Neuronal stem cell (in vitro differentiated cells): Measurements from ENCODE around the gene GRK1.
A peak's percentile ranks its signal among the peaks of the same experiment; 100 is the strongest.

Source experiments
- DNase-seq: peaks from one replicate; pipeline ENCODE4 v3.0.0-alpha.2; 2013; ENCODE audit warnings: low spot score
- H2AFZ ChIP-seq: one replicate; pipeline ENCODE4 v1.6.1; 2013; ENCODE audit warnings: mild to moderate bottlenecking, low read length, inconsistent platforms
- H2AK5ac ChIP-seq: 2 replicates; pipeline ENCODE4 v1.6.1; 2013; ENCODE audit warnings: low read depth, mild to moderate bottlenecking, inconsistent platforms, low read length, moderate library complexity, mixed read lengths
- H2BK120ac ChIP-seq: 2 replicates; pipeline ENCODE4 v1.6.1; 2013; ENCODE audit warnings: low read depth, mild to moderate bottlenecking, inconsistent platforms, low read length, moderate library complexity, mixed read lengths
- H2BK12ac ChIP-seq: one replicate; pipeline ENCODE4 v1.6.1; 2013; ENCODE audit warnings: low read length, inconsistent platforms
- H2BK15ac ChIP-seq: 2 replicates; pipeline ENCODE4 v1.6.1; 2013; ENCODE audit warnings: mild to moderate bottlenecking, low read length, inconsistent platforms, mixed read lengths
- H2BK5ac ChIP-seq: one replicate; pipeline ENCODE4 v1.6.1; 2013; ENCODE audit warnings: inconsistent platforms, mild to moderate bottlenecking, low read length, moderate library complexity
- H3K14ac ChIP-seq: one replicate; pipeline ENCODE4 v1.6.1; 2013; ENCODE audit warnings: low read length, inconsistent platforms
- H3K18ac ChIP-seq: 2 replicates; pipeline ENCODE4 v1.6.1; 2013; ENCODE audit warnings: low read length, inconsistent platforms
- H3K23ac ChIP-seq: 2 replicates; pipeline ENCODE4 v1.6.1; 2013; ENCODE audit warnings: low read depth, mild to moderate bottlenecking, mixed read lengths, low read length, inconsistent platforms; ENCODE audit not compliant: poor library complexity
- H3K27ac ChIP-seq: replicated peaks from 3 replicates; pipeline ENCODE4 v1.5.1; 2013; ENCODE audit warnings: low read length, inconsistent platforms
- H3K27me3 ChIP-seq, 3 experiments: 2 replicates each; pipeline ENCODE4 v1.6.1; 2013; ENCODE audit warnings: low read length in 3 of 3, mild to moderate bottlenecking in 2 of 3, inconsistent platforms in 1 of 3, low read depth in 1 of 3, mixed read lengths in 1 of 3, moderate library complexity in 1 of 3; ENCODE audit not compliant: control insufficient read depth in 3 of 3, insufficient read depth in 3 of 3
- H3K36me3 ChIP-seq, 2 donors: replicated peaks in 1 of 2; 2 replicates each; pipeline ENCODE4 v1.6.1; 2013; ENCODE audit warnings: low read length in 2 of 2; ENCODE audit not compliant: control insufficient read depth in 2 of 2, insufficient read depth in 2 of 2
- H3K4ac ChIP-seq: 2 replicates; pipeline ENCODE4 v1.6.1; 2013; ENCODE audit warnings: inconsistent platforms, mild to moderate bottlenecking, low read length, moderate library complexity
- H3K4me1 ChIP-seq, 2 donors: 1 replicate in 1 of 2; 2 replicates in 1 of 2; pipeline ENCODE4 v1.6.1; 2013; ENCODE audit warnings: low read length in 2 of 2, low read depth in 1 of 2; ENCODE audit not compliant: control insufficient read depth in 2 of 2, insufficient read depth in 1 of 2
- H3K4me2 ChIP-seq: one replicate; pipeline ENCODE4 v1.6.1; 2013; ENCODE audit warnings: mild to moderate bottlenecking, low read length, inconsistent platforms; ENCODE audit not compliant: insufficient read depth, poor library complexity, severe bottlenecking
- H3K4me3 ChIP-seq, 2 donors: 2 replicates each; pipeline ENCODE4 v1.5.1; 2013; ENCODE audit warnings: low read length in 2 of 2, mild to moderate bottlenecking in 2 of 2, inconsistent platforms in 1 of 2, moderate library complexity in 1 of 2
- H3K79me1 ChIP-seq: one replicate; pipeline ENCODE4 v1.6.1; 2013; ENCODE audit warnings: low read depth, mild to moderate bottlenecking, inconsistent platforms, low read length, moderate library complexity
- H3K9ac ChIP-seq: one replicate; pipeline ENCODE4 v1.6.1; 2013; ENCODE audit warnings: mild to moderate bottlenecking, low read depth, low read length, inconsistent platforms; ENCODE audit not compliant: poor library complexity
- H3K9me3 ChIP-seq, 2 donors: replicated peaks in 1 of 2; 2 replicates each; pipeline versions ENCODE3 to v1.6.1; 2013; ENCODE audit warnings: low read length in 2 of 2, mild to moderate bottlenecking in 2 of 2, inconsistent platforms in 1 of 2, low read depth in 1 of 2, mixed read lengths in 1 of 2, moderate library complexity in 1 of 2; ENCODE audit not compliant: control insufficient read depth in 2 of 2, insufficient read depth in 1 of 2
- H4K8ac ChIP-seq: one replicate; pipeline ENCODE4 v1.6.1; 2013; ENCODE audit warnings: low read depth, mild to moderate bottlenecking, inconsistent platforms, low read length, moderate library complexity
- H4K91ac ChIP-seq: one replicate; pipeline ENCODE4 v1.6.1; 2013; ENCODE audit warnings: low read length, low read depth, mild to moderate bottlenecking, inconsistent platforms; ENCODE audit not compliant: poor library complexity
- WGBS, 2 donors: extraction: QIAGEN DNeasy Blood & Tissue Kit; methylation state at CpG; one replicate each; pipeline ENCODE4 v1.1.7; 2013; ENCODE audit warnings: missing lambda C conversion rate in 2 of 2, mixed read lengths in 1 of 2; ENCODE audit not compliant: insufficient read length in 2 of 2, insufficient replicate concordance in 1 of 2; ENCODE audit errors: extremely low coverage in 2 of 2; 5-methylcytosine and 5-hydroxymethylcytosine counted together

Gene GRK1

GRCh38 chr13:113627136-113627535, 39.9 kb upstream of the GRK1 start:
- no peak overlapping the region for H4K91ac ChIP-seq
- H3K23ac ChIP-seq, result no peak overlapping the region
- no peaks in the 10 kb centered on the region for H3K27me3 ChIP-seq
- no peak overlapping the region for H3K27ac ChIP-seq
- no peak overlapping the region for H3K4ac ChIP-seq
- H3K79me1 ChIP-seq, result peaks cover 22% of the 10 kb centered on the region
- no peak overlapping the region for H2BK12ac ChIP-seq
- no peak overlapping the region for H2AK5ac ChIP-seq
- H2AFZ ChIP-seq, result no peak overlapping the region
- H2BK5ac ChIP-seq, result no peak overlapping the region
- peaks cover 0 to 4% of the 10 kb centered on the region in 2 donors for H3K4me1 ChIP-seq
- H3K4me2 ChIP-seq, result no peak overlapping the region
- H3K9ac ChIP-seq, result no peak overlapping the region
- no peak overlapping the region for H2BK15ac ChIP-seq
- no peak overlapping the region for H3K4me3 ChIP-seq
- no peak overlapping the region for H3K14ac ChIP-seq
- H4K8ac ChIP-seq, result no peak overlapping the region
- peaks cover 45 to 96% of the 10 kb centered on the region in 2 donors for H3K36me3 ChIP-seq
- no peak overlapping the region for H3K18ac ChIP-seq
- WGBS, 2 donors, result no CpG with 5 or more reads among the region's 16 CpGs
- DNase-seq, result no peak
- H2BK120ac ChIP-seq, result no peak overlapping the region
- peaks cover 13 to 14% of the 10 kb centered on the region in 2 donors for H3K9me3 ChIP-seq

- Histone ChIP-seq H3K79me1 (peaks cover 16% of the 10 kb centered on the region), H4K91ac (no peak overlapping the region), H3K18ac (peak overlapping the region; percentile 25), H2AK5ac (peak overlapping the region; percentile 48), H3K27ac (no peak overlapping the region), H3K14ac (peak overlapping the region; percentile 95), H3K4ac (no peak overlapping the region), H2BK120ac (no peak overlapping the region), H3K27me3 (no peaks in the 10 kb centered on the region), H2BK5ac (no peak overlapping the region), H3K9me3 (peaks cover 2 to 5% of the 10 kb centered on the region in 2 donors), H2AFZ (no peak overlapping the region), H3K36me3 (peaks cover 41 to 96% of the 10 kb centered on the region in 2 donors), H3K4me3 (no peak overlapping the region), H4K8ac (no peak overlapping the region), H3K9ac (no peak overlapping the region), H2BK15ac (no peak overlapping the region), H2BK12ac (no peak overlapping the region), H3K4me1 (peaks cover 0 to 4% of the 10 kb centered on the region in 2 donors), H3K4me2 (no peak overlapping the region), H3K23ac (peak overlapping the region; percentile 78)
- WGBS, 2 donors, result no CpG with 5 or more reads among the region's 30 CpGs
- no peak for DNase-seq
These were observed 38.4 kb upstream of the GRK1 start for GRCh38 chr13:113628291-113629270.

GRCh38 chr13:113629866-113630265, 37.2 kb upstream of the GRK1 start:
- Histone ChIP-seq H2AK5ac (no peak overlapping the region), H3K4me1 (peaks cover 0 to 6% of the 10 kb centered on the region in 2 donors), H3K14ac (peak overlapping the region; percentile 49), H2AFZ (no peak overlapping the region), H3K9ac (no peak overlapping the region), H3K27ac (no peak overlapping the region), H3K23ac (no peak overlapping the region), H4K8ac (no peak overlapping the region), H3K4ac (no peak overlapping the region), H3K4me2 (no peak overlapping the region), H3K18ac (no peak overlapping the region), H3K4me3 (no peak overlapping the region), H2BK15ac (no peak overlapping the region), H4K91ac (no peak overlapping the region), H2BK120ac (no peak overlapping the region), H3K79me1 (peaks cover 15% of the 10 kb centered on the region), H2BK12ac (no peak overlapping the region), H3K9me3 (peaks cover 0 to 2% of the 10 kb centered on the region in 2 donors), H2BK5ac (no peak overlapping the region), H3K27me3 (peaks cover 0 to 2% (median 0%) of the 10 kb centered on the region in 3 experiments), H3K36me3 (peaks cover 41 to 97% of the 10 kb centered on the region in 2 donors)
- DNase-seq, result no peak
- no CpG with 5 or more reads among the region's 17 CpGs for WGBS, 2 donors

GRCh38 chr13:113630296-113630695, 36.7 kb upstream of the GRK1 start:
- Histone ChIP-seq H3K23ac (no peak overlapping the region), H2BK120ac (no peak overlapping the region), H3K4me2 (no peak overlapping the region), H3K27me3 (peaks cover 0 to 2% (median 0%) of the 10 kb centered on the region in 3 experiments), H4K91ac (no peak overlapping the region), H3K18ac (no peak overlapping the region), H3K4me1 (peaks cover 0 to 6% of the 10 kb centered on the region in 2 donors), H2BK15ac (no peak overlapping the region), H3K36me3 (peaks cover 45 to 98% of the 10 kb centered on the region in 2 donors), H3K4ac (no peak overlapping the region), H2BK5ac (no peak overlapping the region), H3K79me1 (peaks cover 18% of the 10 kb centered on the region), H3K27ac (no peak overlapping the region), H3K14ac (no peak overlapping the region), H2AK5ac (no peak overlapping the region), H3K4me3 (no peak overlapping the region), H2AFZ (no peak overlapping the region), H3K9ac (no peak overlapping the region), H3K9me3 (peaks cover 0 to 2% of the 10 kb centered on the region in 2 donors), H2BK12ac (no peak overlapping the region), H4K8ac (no peak overlapping the region)
- DNase-seq, result no peak
- WGBS, 2 donors, result no CpG with 5 or more reads among the region's 11 CpGs
